ENCODE results near the gene MPHOSPH9. TPM values are rescaled to one million over a fixed set of nuclear protein-coding genes. Genes with fewer than 3 reads are reported as not detected.

MPHOSPH9 gene
- total RNA-seq, 4 donors from 2014 or later: 29.7 to 39.9 (median 35.5) TPM

GRCh38 chr12:123266679-123267277 lies 33.8 kb upstream of the MPHOSPH9 start:
- no peak for TF ChIP-seq CTCF (IDR thresholded peaks at IDR 0.05; ENCODE audit: low read depth)

GRCh38 chr12:123265851-123266678 lies 33.1 kb upstream of the MPHOSPH9 start:
- no peak for TF ChIP-seq CTCF (IDR thresholded peaks at IDR 0.05; ENCODE audit: low read depth)

- TF ChIP-seq CTCF (IDR thresholded peaks at IDR 0.05; ENCODE audit: low read depth): no peak
These were observed 31.7 kb upstream of the MPHOSPH9 start for GRCh38 chr12:123264642-123265041.

- no peak for TF ChIP-seq CTCF (IDR thresholded peaks at IDR 0.05; ENCODE audit: low read depth)
These were observed 30.4 kb upstream of the MPHOSPH9 start for GRCh38 chr12:123263196-123263817.

GRCh38 chr12:123261196-123261595 lies 28.3 kb upstream of the MPHOSPH9 start:
- no peak for TF ChIP-seq CTCF (IDR thresholded peaks at IDR 0.05; ENCODE audit: low read depth)

- TF ChIP-seq CTCF (IDR thresholded peaks at IDR 0.05; ENCODE audit: low read depth): no peak
These were observed 27.1 kb upstream of the MPHOSPH9 start for GRCh38 chr12:123260081-123260480.

GRCh38 chr12:123258593-123258992 lies 25.7 kb upstream of the MPHOSPH9 start:
- no peak for TF ChIP-seq CTCF (IDR thresholded peaks at IDR 0.05; ENCODE audit: low read depth)

All from subcutaneous adipose tissue (tissue), 4 donors.